WTC11 (cell line): Measurements from ENCODE around the gene DSC2. TPM values are rescaled to one million over a fixed set of nuclear protein-coding genes. Genes with fewer than 3 reads are reported as not detected.
"Not testable (repeated sequence)": the region's sequence is repeated elsewhere in the genome, so short reads cannot be mapped to it uniquely, and the experiment has no call there.

Experiments
- ATAC-seq: fragments of 200-7000 bp; cut with Tn5 transposase; 2 replicates; pipeline ENCODE4 v1.10.0; 2021; ENCODE audit warnings: mild to moderate bottlenecking, moderate library complexity
- CTCF ChIA-PET: fragments of 300-600 bp; sonication (Branson Sonifier 250); formaldehyde crosslinking; loops from one replicate; lab custom pipeline; 2021; ENCODE audit warnings: antibody characterized with exemption; lab: Charles Lee
- POLR2A ChIA-PET: fragments of 350-600 bp; sonication (Branson Sonifier 250); formaldehyde crosslinking; loops from one replicate; lab custom pipeline; 2021; ENCODE audit warnings: antibody characterized with exemption; lab: Charles Lee
- DNase-seq: peaks from one replicate; pipeline ENCODE4 v3.0.0; 2021; ENCODE audit warnings: low spot score
- H3K27ac Mint-ChIP-seq: 2 replicates; pipeline ENCODE4 v1.8.0; 2021; ENCODE audit warnings: mixed read lengths
- H3K27me3 Mint-ChIP-seq: 2 replicates; pipeline ENCODE4 v1.8.0; 2021; ENCODE audit warnings: low read depth, mild to moderate bottlenecking, moderate library complexity, mixed read lengths
- H3K36me3 Mint-ChIP-seq: 2 replicates; pipeline ENCODE4 v1.8.0; 2021; ENCODE audit warnings: mixed read lengths
- H3K4me1 Mint-ChIP-seq: 2 replicates; pipeline ENCODE4 v1.8.0; 2022; ENCODE audit warnings: mixed read lengths
- H3K4me3 Mint-ChIP-seq: 2 replicates; pipeline ENCODE4 v1.8.0; 2021; ENCODE audit warnings: mild to moderate bottlenecking, moderate library complexity, mixed read lengths
- H3K9me3 Mint-ChIP-seq: 2 replicates; pipeline ENCODE4 v1.8.0; 2021; ENCODE audit warnings: mixed read lengths
- AFF4 ChIP-seq: sonication (generic); formaldehyde crosslinking; IDR thresholded peaks from 2 replicates; pipeline ENCODE4 v1.8.1; 2023; ENCODE audit warnings: mild to moderate bottlenecking, missing genetic modification reagents, borderline replicate concordance
- GABPB1 ChIP-seq: sonication (generic); formaldehyde crosslinking; IDR thresholded peaks from 2 replicates; pipeline ENCODE4 v1.8.1; 2023; ENCODE audit warnings: mild to moderate bottlenecking, missing genetic modification reagents
- HMGA2 ChIP-seq: fragments of 250-450 bp; sonication (Bioruptor Pico); IDR thresholded peaks from 2 replicates; pipeline ENCODE4 v1.4.0; 2021; ENCODE audit warnings: mild to moderate bottlenecking, moderate library complexity
- IRF2 ChIP-seq: sonication (generic); formaldehyde crosslinking; IDR thresholded peaks from 2 replicates; pipeline ENCODE4 v1.8.0; 2022; ENCODE audit warnings: low read depth, missing genetic modification reagents, borderline replicate concordance
- JUN ChIP-seq: sonication (generic); formaldehyde crosslinking; IDR thresholded peaks from 2 replicates; pipeline ENCODE4 v1.8.0; 2023; ENCODE audit warnings: mild to moderate bottlenecking, missing genetic modification reagents
- NFATC4 ChIP-seq: fragments of 250-450 bp; sonication (Bioruptor Pico); IDR thresholded peaks from 2 replicates; pipeline ENCODE4 v1.9.0; 2021; ENCODE audit warnings: mild to moderate bottlenecking
- PRRX2 ChIP-seq: fragments of 250-450 bp; sonication (Bioruptor Pico); IDR thresholded peaks from 2 replicates; pipeline ENCODE4 v1.8.0; 2021; ENCODE audit warnings: mild to moderate bottlenecking
- RELA ChIP-seq: sonication (generic); formaldehyde crosslinking; IDR thresholded peaks from 2 replicates; pipeline ENCODE4 v1.8.1; 2022; ENCODE audit warnings: missing genetic modification reagents, mild to moderate bottlenecking, borderline replicate concordance
- SOX15 ChIP-seq: fragments of 250-450 bp; sonication (Bioruptor Pico); IDR thresholded peaks from 2 replicates; pipeline ENCODE4 v1.9.0; 2021; ENCODE audit warnings: mild to moderate bottlenecking
- ZNF138 ChIP-seq: sonication (generic); formaldehyde crosslinking; conservative IDR thresholded peaks from 2 replicates; pipeline ENCODE4 v1.8.1; 2022; ENCODE audit warnings: mild to moderate bottlenecking, moderate library complexity, missing genetic modification reagents
- ZNF671 ChIP-seq: fragments of 250-450 bp; sonication (Bioruptor Pico); IDR thresholded peaks from 2 replicates; pipeline ENCODE4 v1.8.0; 2021; ENCODE audit warnings: mild to moderate bottlenecking
- ZSCAN18 ChIP-seq: fragments of 250-450 bp; sonication (Bioruptor Pico); IDR thresholded peaks from 2 replicates; pipeline ENCODE4 v2.1.2; 2022; ENCODE audit warnings: mild to moderate bottlenecking, moderate library complexity
- total RNA-seq: library from RNA; stranded (reverse); gene quantifications from 3 replicates; pipeline ENCODE4 v1.2.3, GENCODE V29; 2021
- TF ChIP-seq, protein P1 (sequence below): sonication (generic); formaldehyde crosslinking; IDR thresholded peaks from 2 replicates; pipeline ENCODE4 v1.8.0; 2022; ENCODE audit warnings: mild to moderate bottlenecking, missing genetic modification reagents
- TF ChIP-seq, protein P2 (sequence below): sonication (generic); formaldehyde crosslinking; IDR thresholded peaks from 2 replicates; pipeline ENCODE4 v1.8.1; 2023; ENCODE audit warnings: mild to moderate bottlenecking, missing genetic modification reagents

DSC2 gene
- total RNA-seq, 1 experiment from 2014 or later: 29.8 TPM

- Mint-ChIP-seq H3K36me3 (no peaks in the 10 kb centered on the region), H3K4me1 (peaks cover 34% of the 10 kb centered on the region), H3K9me3 (no peaks in the 10 kb centered on the region), H3K27me3 (peaks cover 59% of the 10 kb centered on the region), H3K27ac (no peak overlapping the region), H3K4me3 (no peak overlapping the region)
- no peak for TF ChIP-seq JUN (CRISPR knock-in tag)
- TF ChIP-seq ZNF138 (CRISPR knock-in tag): no peak
- TF ChIP-seq SOX15 (CRISPR knock-in tag): no peak
- no peak for TF ChIP-seq ZNF671
- TF ChIP-seq AFF4 (CRISPR knock-in tag): no peak
- TF ChIP-seq, protein P1, sequence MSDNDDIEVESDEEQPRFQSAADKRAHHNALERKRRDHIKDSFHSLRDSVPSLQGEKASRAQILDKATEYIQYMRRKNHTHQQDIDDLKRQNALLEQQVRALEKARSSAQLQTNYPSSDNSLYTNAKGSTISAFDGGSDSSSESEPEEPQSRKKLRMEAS: no peak
- TF ChIP-seq ZSCAN18 (CRISPR knock-in tag): no peak
- no peak for TF ChIP-seq NFATC4 (CRISPR knock-in tag)
- TF ChIP-seq IRF2 (CRISPR knock-in tag): no peak
- TF ChIP-seq GABPB1 (CRISPR knock-in tag): no peak
- no peak for TF ChIP-seq HMGA2 (CRISPR knock-in tag)
- ChIA-PET CTCF (no interaction called here), POLR2A (no interaction called here)
- no peak for ATAC-seq
- DNase-seq: no peak
Measured at GRCh38 chr18:31039426-31039825, 62.8 kb downstream of the DSC2 start.

GRCh38 chr18:31037686-31038085 lies 64.5 kb downstream of the DSC2 start:
- not testable (repeated sequence) for H3K36me3 Mint-ChIP-seq, ATAC-seq

DNA sequence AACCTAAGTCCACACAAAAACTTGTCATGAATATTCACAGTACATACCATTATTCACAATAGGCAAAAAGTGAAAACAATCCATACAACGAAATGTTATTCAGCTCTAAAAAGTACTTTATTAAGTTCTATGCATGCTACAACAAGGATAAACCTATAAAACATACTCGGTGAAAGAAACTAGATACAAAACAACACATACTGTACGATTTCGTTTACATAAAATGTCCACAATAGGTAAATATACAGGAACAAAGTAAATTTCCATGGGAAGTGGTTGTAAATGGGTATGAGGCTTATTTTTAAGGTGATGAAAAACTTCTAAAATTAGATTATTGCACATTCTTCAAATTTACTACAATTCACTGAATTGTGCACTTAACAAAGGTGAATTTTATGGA lies 67.7 kb downstream of the DSC2 start:
- no peak overlapping the region for H3K27ac Mint-ChIP-seq
- no peak for DNase-seq

More at GRCh38 chr18:31037686-31038085, 64.5 kb downstream of the DSC2 start:
- POLR2A ChIA-PET, H3K4me3 Mint-ChIP-seq, H3K27ac Mint-ChIP-seq, CTCF ChIA-PET, H3K9me3 Mint-ChIP-seq, DNase-seq: not testable (repeated sequence)
- Mint-ChIP-seq H3K4me1 (peaks cover 22% of the 10 kb centered on the region), H3K27me3 (peaks cover 42% of the 10 kb centered on the region)

More for the DNA sequence above, 67.7 kb downstream of the DSC2 start:
- ChIA-PET CTCF (no interaction called here), POLR2A (no interaction called here)
- ATAC-seq: no peak
- Mint-ChIP-seq H3K4me3 (no peak overlapping the region), H3K36me3 (no peaks in the 10 kb centered on the region), H3K27me3 (peaks cover 10% of the 10 kb centered on the region), H3K4me1 (no peaks in the 10 kb centered on the region), H3K9me3 (no peaks in the 10 kb centered on the region)
- TF ChIP-seq PRRX2 (no peak), ZSCAN18 (CRISPR knock-in tag) (no peak), RELA (no peak), JUN (CRISPR knock-in tag) (no peak)
- TF ChIP-seq, protein P2, sequence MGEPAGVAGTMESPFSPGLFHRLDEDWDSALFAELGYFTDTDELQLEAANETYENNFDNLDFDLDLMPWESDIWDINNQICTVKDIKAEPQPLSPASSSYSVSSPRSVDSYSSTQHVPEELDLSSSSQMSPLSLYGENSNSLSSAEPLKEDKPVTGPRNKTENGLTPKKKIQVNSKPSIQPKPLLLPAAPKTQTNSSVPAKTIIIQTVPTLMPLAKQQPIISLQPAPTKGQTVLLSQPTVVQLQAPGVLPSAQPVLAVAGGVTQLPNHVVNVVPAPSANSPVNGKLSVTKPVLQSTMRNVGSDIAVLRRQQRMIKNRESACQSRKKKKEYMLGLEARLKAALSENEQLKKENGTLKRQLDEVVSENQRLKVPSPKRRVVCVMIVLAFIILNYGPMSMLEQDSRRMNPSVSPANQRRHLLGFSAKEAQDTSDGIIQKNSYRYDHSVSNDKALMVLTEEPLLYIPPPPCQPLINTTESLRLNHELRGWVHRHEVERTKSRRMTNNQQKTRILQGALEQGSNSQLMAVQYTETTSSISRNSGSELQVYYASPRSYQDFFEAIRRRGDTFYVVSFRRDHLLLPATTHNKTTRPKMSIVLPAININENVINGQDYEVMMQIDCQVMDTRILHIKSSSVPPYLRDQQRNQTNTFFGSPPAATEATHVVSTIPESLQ: no peak
